HG03457 (cell line): Measurements from ENCODE around the gene TTLL5.

Experiments used
- ATAC-seq: cut with Tn5 transposase; IDR thresholded peaks from one replicate; pipeline ENCODE4 v1.9.1; 2021; ENCODE audit warnings: moderate number of reproducible peaks; ENCODE audit not compliant: unreplicated experiment

The TTLL5 gene

DNA sequence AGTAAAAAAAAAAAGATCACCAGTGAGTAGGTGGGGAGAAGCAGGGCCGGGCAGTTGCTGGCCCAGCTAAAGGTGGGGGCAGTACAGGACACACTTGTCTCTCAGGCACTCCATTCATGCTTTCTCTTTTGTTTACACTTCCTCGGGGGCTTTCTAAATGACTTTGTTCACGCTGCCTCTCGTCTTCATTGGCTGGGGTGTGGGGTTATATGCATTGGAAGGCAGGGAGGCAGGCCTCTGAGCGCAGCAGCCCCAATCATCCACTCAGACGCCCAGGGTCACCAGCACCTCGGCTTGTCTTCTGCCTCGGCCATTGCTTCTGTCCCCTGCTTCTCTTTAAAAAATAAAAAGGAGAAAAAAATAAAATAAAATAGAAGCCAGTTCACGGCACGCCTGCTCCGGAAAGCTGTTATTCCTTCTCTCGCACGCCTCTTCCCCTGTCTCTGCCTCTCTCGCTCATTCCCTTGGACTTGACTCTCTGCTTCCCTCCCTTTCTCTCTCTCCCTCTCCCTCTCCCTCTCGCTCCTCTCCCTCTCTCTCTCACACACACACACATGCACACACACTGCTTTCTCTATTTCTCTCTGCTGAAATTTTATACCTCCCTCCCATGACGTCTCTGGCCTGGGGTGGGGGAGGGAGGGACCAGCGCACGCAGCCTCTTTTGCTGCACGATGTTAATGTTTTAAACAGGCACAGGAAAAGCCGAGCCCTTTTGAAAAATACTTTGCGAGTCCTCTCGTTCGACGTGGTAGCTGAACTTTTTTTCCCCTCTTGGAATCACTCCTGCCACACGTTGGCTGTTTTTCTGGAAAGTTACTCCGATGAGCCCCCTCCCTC lies 320.6 kb downstream of the TTLL5 start, which contains the start of gene TGFB3:
Gene TGFB3 (minus strand): TSS at position 570 of the 840 bp plus-strand sequence. CDS start 1,102 bp downstream, outside the sequence.
- no peak for ATAC-seq

DNA sequence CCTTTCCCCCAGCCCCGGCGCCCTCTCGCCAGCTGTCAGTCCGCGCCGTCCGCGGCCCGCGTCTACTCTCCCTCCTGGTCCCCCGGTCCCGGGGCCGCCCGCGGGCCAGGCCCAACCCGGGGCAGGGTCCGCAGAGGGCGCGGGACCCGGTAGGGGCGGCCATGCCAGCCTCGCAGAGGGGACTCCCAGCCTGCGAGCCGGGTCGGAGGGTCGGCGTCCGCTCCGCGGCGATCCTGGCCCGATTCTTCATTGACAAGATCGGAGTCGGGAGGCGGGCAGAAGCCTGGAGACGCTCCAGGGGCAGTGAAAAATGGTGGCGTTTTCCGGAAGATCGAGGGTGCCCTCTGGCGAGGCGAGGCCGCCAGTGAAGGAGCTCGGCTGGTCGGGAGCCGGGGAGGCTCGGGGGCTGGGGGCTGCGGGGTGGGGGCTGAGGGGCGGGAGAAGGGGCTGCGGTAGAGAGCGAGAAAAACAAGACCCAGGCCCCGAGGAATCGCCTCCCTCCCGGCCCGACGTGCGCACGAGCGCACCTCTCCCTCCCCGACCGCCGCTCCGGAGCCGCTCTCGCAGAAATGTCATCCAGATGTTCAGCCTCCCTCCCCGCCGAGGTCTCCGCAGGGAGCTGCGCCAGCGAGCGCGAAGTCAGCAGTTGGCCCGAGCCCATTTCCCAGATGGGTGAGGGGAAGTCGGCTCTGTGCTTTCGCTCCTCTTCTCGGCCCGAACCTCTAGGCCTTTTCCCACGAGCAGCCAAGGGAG lies 321.4 kb downstream of the TTLL5 start:
- no peak for ATAC-seq

DNA sequence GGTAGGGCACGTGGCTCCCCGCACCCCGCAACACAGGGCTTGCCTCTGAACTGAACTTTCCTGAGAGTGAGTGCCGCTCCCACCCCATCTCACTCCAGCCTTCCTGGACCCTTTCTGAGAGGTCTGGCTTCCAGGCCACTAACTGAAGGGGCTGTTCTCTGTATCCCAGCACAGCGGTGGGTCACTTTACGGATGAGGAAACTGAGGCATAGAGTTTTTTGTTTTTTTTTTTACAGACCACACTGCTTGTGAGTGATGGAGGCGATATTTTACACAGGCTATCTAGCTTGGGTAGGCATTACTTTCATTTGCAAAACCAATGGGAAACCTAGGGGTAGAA lies 321.9 kb downstream of the TTLL5 start:
- no peak for ATAC-seq

DNA sequence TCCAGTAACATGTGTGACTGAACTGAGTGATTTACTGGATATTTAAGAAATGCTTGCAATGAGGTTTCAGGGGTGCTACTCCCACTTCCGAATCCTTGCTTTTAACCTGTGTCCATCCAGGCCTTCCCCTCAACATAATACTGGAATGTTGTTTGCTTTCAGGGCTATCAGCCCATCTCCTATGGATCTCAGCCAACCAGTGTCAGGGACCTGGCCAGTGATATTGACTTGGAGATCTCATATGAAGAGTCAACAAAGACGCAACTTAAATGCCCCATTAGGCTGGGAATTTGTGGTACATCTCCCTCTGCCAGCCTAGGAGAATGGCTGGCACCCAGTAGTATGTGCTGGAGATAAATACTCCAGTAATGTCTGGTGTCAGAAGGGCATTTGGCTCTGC lies 323.6 kb downstream of the TTLL5 start:
- ATAC-seq, result no peak

DNA sequence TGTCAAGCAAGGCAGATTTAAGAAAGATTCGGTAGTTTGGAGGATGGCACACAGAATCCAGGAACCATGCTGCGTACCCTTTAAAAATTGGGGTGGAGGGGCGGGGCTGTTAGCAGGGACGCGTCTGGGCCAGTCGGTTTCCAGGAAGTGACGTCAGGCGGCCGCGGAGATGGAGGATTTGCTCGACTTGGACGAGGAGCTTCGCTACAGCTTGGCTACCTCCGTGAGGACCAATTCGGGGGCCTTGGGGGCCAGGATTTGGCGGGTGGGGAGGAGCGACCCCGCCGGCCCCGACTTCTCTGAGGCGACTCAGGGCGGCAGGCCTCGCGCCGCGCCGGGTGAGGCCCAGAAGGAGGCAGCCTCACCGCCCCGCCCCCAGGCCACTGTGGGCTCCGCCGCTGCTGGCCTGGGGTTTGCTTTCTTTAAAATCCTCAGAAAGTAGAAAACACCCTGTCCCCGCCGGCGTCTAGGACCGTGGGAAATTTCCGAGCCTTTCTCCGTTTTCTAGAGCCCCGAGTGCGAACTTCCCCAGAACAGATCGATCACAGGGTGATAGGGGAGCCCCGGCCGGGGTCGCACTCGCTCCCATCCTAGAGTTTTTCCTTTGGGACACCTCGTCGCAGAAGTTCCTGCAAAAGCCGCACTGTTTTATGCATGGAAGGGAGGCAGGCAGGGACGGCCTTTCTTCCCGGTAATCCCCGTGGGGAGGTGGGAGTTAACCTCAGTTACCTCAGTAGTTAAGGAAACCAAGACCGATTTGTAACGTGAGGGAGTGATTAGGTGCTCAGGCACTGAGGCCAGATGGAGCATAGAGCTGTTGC lies 324.8 kb downstream of the TTLL5 start, which contains the start of gene IFT43:
Gene IFT43 (plus strand): TSS at position 146 of the 821 bp plus-strand sequence. CDS start 24 bp downstream, at position 170.
- ATAC-seq, result peak; percentile 48

DNA sequence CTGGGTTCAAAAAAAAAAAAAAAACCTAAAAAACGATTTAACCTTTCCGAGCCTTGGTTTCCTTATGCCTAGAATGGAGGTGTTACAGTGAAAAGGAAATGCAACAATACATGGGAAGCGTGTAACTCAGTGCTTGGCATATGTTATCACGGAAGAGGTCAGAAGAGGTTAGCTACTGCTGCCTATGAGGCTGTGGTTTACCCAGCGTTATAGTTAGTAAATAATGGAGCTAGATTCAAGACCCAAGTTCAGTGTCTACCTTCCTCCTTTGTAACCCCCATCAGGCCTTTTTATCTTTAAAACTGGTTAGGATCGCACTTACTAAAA lies 325.4 kb downstream of the TTLL5 start:
- no peak for ATAC-seq

DNA sequence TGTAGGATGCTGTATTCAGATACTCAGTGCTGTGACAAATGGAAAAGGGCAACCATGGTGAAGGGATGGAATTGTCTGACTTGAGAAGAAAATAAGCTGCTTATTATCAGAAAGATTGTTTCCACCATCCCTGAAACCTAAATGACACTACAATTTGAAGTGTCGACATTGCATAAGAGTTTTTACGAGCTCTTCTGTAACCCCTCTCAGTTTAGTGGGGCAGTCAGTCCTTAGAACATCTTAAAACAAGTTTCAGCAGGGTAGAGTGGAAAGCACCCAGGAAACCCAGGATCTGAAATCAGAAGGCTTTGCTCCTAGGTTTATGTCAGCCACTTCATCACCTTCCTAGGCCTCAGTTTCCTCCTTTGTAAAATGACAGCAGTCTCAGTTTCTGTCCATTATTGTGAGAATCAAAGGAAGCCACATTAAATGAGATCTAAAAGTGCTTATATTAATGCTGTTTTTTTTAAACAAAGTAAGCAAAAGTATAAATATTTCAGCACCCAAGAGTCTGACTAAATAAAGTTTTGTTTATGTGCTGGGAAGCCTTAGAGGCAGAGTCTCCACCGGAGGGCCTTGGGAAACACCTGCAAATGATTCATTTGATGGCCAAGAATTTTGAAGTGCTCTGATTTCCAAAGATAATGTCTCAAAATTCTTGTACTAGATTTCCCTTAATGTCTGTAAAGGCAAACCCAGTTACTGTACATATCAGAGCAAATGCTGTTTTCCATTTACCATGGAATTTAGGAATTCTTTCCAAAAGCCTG lies 326.3 kb downstream of the TTLL5 start:
- no peak for ATAC-seq

DNA sequence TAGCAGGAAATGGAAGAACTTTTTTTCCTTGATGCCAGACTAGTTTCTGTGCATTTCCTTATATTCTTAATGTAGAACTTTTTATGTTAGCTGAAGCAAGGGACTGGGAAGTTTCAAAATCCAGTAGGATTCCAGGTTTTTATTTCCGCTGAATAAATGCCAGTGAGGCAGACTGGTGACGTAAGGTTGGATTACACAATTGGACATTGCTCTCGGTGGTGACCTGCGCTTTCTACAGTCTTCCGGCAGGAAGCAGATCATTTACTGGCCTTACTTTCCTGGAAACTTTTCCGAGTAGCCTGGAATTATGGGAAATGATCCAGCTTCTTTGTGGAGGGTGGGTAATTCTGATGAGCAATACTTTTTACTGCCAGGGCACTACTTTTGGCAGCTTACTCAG lies 328.1 kb downstream of the TTLL5 start:
- ATAC-seq, result no peak

DNA sequence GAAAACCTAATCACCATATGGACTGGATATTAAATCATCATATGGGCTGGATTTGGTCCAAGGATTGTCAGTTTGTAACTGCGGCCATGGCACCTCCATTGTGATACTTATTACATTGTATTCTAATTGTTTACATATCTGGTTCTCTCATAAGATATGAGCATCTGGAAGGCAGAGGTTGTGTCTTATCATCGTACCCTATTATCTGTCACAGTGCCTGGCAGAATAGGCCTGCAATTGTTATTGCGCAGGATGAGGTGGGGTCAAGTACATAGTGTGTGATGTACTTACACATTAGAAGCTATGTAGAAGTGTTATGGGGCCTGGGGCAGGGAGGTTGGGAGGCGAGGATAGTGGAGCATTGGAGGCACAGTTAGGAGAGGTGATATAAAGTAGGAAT lies 329.3 kb downstream of the TTLL5 start:
- no peak for ATAC-seq

DNA sequence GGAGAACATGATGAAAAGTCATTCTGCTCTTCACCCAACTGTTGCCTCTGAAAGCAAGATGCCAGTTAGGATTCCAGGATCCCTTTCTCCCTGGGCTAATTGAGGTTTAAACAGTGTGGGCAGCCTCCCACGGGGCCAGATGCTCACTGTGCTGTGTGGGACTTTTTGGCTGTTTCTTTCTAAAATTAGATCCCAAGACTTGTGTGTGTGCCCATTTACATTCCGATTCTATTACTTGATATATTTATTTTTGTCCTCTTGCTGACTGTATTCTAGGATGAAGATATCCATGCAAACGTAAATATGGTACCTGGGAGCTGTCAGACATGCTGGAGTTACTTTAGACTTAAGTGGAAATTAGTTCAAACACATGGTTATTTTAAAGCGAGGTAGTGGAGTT lies 330.7 kb downstream of the TTLL5 start:
- ATAC-seq, result no peak

DNA sequence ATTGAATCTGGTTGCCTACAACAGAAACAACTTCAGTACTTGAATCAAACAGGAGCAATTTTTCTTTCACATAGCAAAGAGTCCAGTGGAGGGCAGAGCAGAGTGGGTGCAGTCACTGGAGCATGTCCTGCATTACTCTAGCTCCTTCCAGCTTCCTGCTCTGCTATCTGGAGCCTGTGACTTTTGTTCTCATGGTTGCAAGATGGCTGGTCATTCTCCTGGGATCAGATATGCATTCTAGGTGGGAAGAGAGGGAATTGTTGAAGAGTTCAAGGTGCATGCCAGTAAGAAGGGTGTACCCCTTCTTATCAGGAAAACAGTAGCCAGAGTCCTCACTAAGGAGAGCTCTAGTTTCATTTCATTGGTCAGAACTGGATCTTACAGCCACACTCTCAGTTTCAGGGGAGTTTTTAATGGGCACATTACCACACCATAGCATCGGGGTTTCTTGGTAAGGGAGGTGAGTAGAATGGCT lies 332.6 kb downstream of the TTLL5 start:
- ATAC-seq, result peak; percentile 71

DNA sequence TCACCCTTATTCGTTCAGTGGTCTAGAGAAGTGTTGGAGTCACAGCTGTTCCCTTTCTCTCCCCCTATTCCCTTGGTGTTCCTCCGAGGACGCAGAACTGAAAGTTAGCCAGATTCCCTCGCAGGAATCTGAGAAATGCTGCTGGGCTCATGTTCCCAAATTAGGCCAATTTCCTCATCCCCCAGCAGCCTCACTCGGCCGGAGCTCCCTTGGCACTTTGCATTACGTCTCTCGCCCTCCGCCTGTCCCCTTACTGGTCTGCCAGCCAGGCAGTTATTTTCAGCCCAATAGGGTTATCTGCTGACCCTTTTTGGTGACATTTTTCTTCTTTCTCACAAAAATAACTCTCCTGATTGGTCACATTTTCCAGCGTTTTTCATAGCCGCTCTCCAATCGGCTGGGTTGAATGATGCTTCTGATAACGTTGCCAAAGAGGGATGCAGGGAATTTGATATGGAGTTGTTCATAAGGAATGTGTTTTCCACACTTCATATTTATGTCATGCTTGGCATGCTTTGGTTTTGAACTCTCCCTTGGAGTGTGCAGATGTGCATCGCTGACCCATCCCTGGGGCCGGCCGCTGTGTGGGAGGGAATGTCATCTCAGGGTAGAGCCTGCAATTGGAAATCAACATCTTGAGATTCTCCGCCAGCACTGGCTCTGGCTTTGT lies 334.5 kb downstream of the TTLL5 start:
- no peak for ATAC-seq

DNA sequence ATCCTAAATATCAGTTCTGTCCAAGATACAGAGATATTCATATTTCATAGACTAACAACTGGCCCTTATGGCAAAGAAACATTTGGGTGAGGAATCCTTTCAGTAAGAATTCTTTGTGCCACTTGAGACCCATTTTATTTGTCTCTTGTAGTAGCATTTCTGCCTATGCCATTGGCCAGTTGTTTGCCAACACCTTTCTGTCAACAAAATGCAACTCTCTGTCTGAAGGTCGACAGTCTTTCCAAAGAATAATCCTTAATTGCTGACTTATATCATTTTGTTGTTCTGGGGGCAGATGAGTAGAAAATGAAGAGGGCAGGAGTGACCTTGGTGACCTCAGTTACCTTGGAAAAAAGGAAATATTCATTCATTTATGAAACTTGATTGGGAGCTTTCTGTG lies 335.4 kb downstream of the TTLL5 start:
- no peak for ATAC-seq

DNA sequence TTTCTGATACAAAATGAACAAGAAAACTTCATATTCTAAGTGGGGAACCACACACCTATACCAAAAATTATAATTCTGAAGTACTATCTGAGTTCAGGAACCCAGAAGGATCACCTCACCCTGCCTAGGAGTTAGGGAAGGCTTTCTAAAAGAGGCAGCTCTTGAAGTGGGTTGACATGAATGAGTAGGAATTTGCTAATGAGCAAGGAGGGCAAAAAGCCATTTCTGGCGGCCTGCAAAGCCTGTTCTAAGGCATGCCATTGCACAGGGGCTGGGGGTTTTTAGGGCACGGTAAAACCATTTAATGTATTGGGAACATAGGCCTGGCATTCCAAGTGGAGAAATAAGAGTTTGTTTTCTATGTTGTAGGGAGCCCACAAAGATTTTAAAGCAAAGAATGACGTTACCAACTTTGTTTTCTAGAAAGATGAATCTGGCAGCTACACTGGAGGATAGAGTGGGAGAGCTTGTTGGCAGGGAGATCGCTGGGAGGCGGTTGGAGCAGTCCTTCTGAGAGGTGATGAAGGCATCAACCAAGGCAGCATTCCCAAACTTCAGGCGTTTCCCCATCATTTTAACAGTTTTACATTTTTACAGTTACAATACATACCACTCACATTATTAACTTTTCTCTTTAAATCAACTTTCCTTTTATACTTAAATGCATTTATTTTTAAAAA lies 338.6 kb downstream of the TTLL5 start:
- no peak for ATAC-seq

DNA sequence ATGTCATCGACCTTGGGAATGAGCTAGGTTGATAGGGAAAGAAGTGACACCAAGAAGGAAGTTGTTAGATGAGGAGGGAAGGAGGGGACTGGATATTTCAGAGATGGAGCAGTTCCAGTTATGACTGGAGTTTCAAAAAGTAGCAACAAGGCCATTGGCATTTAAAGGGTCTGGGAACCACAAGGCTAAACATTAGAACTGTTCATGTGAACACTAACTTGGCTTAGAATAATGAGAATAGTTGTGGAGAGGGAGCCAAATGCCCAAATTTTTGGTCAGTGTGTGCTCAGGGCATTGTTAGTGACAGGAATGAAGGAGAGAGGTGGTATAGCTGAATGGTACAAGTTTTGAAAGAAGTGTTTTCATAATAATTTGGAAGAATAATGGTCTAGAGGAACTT lies 341.3 kb downstream of the TTLL5 start:
- no peak for ATAC-seq
